GM18858 (cell line): ENCODE measurements around the gene EIF2S2.

Experiments
- ATAC-seq: cut with Tn5 transposase; IDR thresholded peaks from one replicate; pipeline ENCODE4 v1.9.1; 2021; ENCODE audit not compliant: unreplicated experiment

Gene EIF2S2

GRCh38 chr20:34122274-34122980 lies 10.4 kb upstream of the EIF2S2 start:
- ATAC-seq, result no peak

DNA sequence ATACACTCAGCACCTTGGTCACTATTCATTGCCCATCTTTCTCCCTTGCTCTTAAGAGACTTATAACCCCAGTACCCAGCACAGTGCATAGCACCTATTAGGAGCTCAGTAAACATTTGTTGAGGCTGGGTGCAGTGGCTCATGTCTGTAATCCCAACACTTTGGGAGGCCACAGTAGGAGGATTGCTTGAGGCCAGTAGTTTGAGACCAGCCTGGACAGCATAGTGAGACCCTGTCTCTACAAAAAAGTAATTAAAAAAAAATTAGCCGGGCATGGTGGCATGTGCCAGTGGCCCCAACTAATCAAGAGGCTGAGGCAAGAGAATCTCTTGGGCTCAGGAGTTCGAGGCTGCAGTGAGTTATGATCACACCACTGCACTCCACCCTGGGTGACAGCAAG lies 8.2 kb upstream of the EIF2S2 start:
- no peak for ATAC-seq

DNA sequence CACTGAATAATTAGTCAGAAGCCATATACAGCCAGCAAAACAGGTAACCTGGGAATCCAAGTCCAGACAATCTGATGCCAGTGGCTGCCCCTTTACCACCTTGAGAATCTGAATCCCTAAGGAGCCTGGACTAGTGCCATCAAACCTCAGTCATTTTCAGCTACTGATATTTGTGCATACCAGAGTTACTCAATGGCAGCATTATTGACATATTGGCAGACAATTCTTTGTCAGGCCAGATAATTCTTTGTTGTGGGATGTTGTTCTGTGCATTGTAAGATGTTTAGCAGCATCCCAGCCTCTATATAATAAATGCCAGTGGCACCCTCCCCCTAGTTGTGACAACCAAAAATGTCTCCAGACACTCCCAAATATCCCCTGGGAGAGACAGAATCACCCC lies 3.2 kb upstream of the EIF2S2 start:
- ATAC-seq, result no peak

GRCh38 chr20:34114809-34115208 lies 2.8 kb upstream of the EIF2S2 start:
- no peak for ATAC-seq

DNA sequence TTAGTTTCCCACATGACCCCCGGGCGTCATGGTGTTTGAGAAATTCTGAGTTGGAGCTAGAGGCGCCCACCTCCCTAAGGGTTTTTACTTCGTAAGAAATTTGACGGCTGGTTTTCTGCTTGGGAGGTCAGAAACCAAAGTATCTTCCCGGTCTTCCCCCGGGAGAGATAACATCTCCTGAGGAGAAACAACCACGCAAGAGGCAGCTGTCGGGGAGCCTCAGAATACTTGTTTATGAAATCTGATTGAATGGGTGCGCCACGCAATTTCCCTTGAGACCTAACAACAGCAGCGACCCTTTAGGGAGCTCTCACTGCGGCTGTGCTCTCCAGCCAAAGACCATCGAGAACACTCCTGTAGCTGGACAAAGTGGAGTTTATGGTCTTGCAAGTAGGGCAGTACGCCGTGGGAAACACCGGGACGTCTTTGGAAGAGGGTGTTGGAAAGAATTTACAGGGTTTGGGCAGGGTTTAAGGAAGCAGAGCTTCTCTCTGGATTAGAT lies 608 bp upstream of the EIF2S2 start:
- no peak for ATAC-seq

GRCh38 chr20:34110745-34111641 lies 1.1 kb downstream of the EIF2S2 start:
- no peak for ATAC-seq

DNA sequence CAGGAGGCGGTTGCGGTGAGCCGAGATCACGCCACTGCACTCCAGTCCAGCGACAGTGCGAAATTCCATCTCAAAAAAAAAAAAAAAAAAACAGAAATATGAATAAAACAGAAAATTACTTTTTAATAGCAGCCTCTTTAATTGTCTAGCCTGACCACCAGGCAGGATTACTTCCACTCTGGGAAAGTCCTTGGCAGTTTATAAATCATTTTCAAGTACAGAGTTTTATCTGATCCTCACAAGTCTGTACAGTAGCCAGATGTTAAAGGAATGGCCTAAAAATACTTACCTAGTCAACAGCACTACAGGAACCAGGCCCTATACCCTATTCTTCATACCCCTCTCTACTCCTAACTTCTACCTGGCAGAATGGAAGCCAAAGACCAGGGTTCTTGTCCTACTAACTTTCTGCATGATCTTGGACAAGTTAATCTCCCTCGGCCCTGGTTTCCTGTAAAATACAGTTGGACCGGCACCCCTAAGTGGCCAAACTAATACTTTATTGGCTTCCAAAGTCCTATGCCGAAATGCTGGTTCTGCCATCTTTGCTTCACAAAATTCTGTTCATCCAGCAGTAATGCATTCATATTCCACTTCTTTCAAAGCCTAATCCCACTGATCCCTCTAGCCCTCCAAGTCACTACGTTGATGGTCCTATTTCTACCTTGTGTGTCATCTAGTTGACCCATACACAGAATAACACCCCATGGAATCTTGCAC lies 1.9 kb downstream of the EIF2S2 start:
- ATAC-seq, result no peak

DNA sequence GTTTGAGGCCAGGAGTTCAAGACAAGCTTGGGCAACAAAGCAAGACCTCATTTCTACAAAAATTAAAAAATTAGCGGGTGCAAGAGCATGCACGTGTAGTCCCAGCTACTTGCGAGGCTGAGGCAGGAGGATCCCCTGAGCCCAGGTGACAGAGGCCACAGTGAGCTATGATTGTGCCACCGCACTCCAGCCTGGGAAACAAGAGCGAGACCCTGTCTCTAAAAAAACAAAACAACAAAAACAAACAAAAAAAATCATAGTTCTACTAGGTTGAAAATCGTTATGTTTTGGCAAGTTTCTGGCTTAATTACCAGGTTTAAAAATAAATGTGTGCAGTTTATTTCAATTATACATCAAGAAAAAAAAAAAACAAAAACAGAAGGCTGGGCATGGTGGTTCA lies 2.6 kb downstream of the EIF2S2 start:
- ATAC-seq, result no peak

DNA sequence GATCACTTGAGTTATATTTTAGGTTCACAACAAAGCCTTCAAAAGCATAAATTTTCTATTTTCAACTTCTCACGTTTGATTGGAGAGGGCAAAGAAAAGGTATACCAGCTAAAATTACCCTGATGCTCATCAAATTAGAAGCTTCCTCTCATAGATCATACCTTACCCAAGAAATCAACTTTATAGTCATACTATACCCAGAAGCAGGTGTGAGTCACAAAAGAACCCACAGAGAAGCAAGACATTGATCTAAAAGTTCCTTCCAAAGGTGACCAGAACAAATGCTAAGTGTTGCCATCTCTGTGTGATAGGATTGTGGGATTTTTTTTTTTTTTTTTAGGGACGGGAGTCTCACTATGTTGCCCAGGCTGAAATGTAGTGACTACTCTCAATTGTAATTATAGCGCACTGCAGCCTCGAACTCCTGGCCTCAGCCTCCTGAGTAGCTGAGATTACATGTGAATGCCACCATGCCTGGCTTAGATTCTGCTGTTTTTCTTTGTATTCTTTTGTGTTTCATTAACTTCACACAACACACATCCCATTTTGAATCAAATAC lies 3.3 kb downstream of the EIF2S2 start:
- ATAC-seq, result no peak

- ATAC-seq, result no peak
Observed at GRCh38 chr20:34105978-34106675, 5.9 kb downstream of the EIF2S2 start.

DNA sequence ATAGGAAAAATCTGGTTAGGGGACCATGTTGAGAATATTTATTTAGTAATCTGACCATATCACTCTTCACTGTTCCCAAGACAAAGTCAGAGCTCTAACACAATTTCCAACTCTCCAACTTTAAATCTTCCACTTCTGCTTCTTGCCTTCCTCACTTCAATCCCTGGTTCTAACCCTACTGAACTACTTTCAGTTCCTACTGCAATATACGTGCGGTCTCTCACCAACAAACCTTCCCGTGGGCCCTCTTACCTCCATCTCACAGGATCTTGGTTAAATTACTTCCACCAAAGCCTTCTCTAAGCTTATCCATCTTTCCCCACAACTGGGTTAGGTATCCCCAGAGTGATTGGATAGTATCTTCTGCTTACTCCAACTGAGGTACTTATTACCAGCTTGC lies 8.0 kb downstream of the EIF2S2 start:
- ATAC-seq, result no peak

DNA sequence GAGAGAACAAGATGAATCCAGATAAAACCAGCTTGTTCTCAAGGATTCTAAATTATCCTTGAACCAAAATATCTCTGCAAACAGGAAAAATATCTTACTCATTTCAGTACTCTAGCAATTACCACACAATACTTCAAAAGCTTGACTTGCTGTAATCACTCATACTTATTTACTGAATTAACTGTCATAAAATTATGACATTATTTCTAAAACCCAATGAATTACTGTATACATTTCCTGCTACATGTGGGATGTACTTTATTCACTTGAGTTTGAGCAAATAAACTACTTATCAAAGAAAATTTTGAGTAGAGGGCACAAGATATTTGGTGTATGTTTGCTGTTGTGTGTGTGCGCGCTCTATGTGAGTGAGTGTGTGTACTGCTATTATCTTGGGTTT lies 9.7 kb downstream of the EIF2S2 start:
- no peak for ATAC-seq

DNA sequence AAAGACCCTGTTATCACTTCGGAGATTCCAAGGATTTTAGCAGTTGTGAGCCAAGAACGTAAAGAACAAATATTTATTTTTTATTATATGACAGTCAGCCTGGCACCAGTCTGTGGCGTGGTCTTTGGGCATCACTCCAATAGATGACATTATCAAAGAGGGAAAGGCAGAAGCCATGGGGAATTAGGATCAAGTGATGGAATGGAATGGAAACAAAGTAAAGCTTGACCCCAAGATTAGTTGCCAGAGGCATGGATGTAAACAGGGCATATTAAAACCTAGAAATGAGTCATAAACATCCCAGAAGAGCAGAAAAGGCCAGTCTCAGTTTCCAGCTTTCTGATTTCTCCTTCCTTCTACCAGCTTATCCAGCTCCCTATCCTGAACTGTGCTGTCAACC lies 11.5 kb downstream of the EIF2S2 start:
- ATAC-seq, result no peak

GRCh38 chr20:34099675-34100074 lies 12.4 kb downstream of the EIF2S2 start:
- ATAC-seq, result no peak

DNA sequence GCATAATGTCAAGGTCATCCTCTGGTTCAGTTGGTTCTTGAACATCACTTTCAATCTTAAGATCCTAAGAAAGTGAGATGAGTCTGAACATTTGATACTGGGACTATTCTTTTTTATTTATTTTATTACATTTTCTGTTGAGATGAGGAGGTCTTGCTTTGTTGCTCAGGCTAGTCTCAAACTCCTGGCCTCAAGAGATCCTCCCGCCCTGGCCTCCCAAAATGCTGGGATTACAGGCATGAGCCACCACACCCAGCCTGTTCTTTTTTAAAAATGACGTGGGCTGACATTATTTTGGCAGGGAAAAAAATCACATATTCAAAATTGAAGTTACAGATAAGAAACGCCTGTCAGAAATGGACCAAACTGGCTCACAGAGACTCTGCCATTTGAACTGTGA lies 13.5 kb downstream of the EIF2S2 start:
- ATAC-seq, result no peak

DNA sequence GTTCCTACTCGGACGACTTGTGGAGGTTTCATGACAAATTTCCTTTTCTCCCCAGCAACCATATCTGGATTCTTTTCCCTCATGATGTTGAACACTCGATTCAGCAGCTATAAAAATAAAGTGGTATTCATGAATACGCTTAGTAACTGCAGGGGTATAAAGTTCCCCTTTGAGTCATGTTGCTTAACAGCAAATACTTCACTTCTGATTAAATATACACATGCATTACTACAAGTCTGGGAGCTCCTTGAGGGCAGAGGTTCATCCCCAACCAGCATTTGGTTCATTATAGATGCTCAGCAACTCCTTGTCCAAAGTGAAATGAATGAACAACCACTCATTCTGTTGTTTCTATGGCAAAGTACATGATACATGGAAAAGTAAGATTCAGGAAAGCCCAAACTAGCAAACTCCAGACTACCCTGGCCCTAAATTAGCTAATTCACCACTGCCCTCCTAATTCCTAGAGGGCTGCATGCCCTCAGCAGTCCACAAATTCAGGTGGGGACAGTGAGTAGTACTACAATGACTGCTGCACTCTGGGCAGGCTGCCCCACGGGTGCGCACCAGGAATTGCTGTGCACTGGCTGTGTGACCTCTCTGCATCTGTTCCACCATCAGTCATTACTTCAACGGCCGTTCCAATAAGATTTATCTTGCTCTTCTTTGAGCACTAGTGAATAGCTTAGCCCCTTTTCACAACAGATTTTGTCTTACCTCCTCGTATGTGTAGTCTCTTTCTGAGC lies 15.2 kb downstream of the EIF2S2 start:
- no peak for ATAC-seq

DNA sequence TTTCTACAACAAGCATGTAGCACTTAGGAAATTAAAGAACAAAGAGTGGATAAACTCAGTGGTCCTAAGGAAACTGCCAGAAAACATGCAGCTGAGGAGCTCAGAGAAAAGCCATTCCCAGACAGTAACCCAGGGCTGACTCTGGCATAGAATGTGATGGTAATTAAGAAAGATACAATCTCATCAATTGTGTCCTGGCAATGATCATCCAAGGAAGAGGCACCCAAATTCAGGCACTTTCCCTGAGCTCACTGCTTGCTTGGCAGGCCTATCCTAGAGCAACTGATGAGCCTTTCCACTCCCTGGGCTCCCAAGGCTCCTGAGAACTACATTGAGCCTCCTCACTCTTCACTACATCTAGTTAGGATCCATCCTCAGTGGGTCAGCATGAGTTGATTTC lies 16.2 kb downstream of the EIF2S2 start:
- no peak for ATAC-seq

DNA sequence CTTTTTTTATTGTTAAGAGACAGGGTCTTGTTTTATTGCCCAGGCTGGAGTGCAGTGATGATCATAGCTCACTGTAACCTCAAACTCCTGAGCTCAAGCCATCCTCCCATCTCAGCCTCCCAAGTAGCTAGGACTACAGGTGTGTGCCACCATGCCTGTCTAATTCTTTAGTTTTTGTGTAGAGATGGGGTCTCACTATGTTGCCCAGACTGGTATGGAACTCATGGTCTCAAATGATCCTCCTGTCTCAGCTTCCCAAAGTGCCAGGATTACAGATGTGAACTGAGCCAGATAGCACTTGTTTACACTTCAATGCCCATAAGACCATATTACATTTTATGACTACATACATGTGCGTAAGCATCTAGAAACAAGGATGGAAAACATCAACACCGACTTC lies 18.1 kb downstream of the EIF2S2 start:
- ATAC-seq, result no peak

DNA sequence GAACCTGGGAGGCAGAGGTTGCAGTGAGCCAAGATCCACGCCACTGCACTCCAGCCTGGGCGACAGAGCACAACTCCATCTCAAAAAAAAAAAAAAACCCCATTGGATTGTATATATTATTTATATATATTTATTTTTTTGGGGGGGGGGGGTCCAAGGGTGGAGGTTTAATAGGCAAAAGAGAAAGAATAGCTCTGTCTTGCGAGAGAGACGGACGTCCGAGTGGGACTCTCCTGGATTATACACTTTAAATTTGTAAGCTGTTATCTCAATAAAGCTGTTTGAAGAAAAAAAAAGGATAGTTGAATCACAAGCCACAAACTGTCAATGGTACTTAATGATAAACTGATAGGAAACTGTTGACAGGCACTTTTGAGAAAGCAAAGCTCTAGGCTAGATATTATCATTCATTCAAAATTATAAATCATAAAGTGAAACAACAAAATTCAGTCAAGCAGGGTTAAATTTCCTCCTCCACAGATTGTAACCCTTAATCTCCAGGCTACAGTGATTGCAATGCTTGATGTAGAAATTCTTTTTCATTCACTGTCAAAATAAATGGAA lies 20.3 kb downstream of the EIF2S2 start:
- ATAC-seq, result no peak

DNA sequence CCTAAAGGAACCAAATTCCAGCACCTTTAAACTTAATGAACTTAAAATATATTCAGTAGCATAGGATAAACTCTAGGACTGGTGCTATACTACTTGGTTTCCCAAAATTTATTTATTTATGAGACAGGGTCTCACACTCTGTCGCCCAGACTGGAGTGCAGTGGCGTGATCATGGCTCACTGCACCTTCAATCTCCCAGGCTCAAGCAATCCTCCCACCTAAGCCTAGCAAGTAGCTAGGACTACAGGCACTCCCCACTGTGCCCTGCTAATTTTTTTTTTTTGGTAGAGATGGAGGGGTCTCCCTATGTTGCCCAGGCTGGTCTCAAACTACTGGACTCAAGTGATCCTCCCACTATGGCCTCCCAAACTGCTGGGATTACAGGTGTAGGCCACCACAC lies 21.4 kb downstream of the EIF2S2 start:
- no peak for ATAC-seq
